GM18870 (cell line): Measurements from ENCODE around the gene ACTR3C.
"Not testable (repeated sequence)": the region's sequence is repeated elsewhere in the genome, so short reads cannot be mapped to it uniquely, and the experiment has no call there.

Experiments
- ATAC-seq: cut with Tn5 transposase; IDR thresholded peaks from one replicate; pipeline ENCODE4 v1.9.1; 2021; ENCODE audit warnings: moderate library complexity; ENCODE audit not compliant: unreplicated experiment

The ACTR3C gene

DNA sequence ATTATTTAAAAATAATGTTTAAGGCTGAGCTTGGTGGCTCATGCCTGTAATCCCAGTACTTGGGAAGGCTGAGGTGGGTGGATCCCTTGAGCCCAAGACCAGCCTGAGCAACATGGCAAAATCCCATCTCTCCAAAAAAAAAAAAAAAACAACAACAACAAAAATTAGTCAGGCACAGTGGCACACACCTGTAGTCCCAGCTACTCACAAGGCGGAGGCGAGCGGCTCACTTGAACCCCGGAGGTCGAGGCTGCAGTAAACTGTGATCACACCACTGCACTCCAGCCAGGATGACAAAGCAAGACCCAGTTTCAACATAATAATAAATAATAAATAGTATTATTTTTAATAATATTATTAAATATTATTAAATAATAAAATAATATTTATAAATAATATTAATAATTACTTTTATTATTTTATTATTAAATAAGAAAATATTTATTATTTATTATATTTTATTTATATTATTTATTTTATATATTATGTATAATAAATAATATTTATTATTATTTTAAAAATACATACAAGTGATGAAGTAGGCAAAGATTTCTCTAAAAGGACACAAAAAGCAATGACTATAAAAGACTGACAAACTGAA lies 8.6 kb downstream of the ACTR3C start:
- ATAC-seq, result no peak

DNA sequence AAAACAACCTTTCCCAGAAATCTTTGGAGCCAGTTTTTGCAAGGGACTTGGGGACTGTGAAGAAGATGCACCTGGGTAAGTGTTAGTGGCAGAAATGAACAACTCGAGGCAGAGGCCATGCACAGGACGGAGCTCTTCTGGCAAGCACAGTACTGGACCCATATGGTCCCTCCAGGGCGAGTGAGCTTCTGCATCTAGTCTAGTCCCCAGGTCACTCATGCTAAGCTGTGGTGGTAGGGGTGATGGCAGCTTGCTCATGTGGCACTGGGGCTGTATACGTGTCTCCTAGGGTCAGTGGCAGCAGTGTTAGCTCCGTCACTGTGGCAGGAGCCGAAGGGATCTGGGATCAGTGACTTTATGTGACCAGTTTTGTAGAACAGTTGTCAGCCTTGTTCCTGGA lies 9.5 kb downstream of the ACTR3C start:
- ATAC-seq, result no peak

DNA sequence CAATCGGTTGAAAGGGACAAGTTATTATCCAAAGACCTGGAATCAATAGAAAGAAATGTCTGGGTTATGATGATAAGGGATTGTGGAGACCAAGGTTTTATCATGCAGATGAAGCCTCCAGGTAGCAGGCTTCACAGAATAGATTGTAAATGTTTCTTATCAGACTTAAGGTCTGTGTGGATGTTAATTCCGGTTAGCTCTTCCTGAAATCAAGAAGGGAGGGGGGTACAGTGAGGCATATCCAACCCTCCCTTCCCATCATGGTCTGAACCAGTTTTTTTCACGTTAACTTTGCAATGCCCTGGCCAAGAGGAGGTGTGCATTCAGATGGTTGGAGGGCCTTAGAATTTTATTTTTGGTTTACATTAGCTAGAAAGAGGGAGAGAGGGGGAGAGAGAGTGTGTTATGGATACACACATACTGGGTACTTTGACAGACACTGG lies 10.0 kb downstream of the ACTR3C start:
- ATAC-seq, result no peak

DNA sequence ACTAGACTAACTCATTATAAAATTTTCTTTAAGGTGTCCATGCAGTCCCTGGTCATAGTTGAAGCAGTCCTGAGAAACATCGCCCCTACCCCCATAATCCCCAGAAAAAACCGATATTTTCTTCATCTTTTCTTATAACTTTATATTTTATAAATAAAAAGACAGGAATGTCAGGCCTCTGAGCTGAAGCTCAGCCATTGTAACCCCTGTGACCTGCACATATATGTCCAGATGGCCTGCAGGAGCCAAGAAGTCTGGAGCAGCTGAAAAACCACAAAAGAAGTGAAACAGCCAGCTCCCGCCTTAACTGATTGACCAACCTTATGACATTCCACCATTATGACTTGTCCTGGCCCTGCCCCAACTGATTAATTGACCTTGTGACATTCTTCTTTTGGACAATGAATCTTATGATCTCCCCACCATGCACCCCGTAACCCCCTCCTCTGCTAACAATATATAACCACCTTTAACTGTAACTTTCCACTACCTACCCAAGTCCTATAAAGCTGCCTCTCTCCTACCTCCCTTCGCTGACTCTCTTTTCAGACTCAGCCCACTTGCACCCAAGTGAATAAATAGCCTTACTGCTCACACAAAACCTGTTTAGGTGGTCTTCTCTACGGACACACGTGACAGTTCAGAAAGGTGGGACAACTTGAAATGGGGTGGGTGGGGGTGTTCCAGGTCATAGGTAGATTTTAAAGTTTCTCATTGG lies 10.5 kb downstream of the ACTR3C start:
- not testable (repeated sequence) for ATAC-seq

DNA sequence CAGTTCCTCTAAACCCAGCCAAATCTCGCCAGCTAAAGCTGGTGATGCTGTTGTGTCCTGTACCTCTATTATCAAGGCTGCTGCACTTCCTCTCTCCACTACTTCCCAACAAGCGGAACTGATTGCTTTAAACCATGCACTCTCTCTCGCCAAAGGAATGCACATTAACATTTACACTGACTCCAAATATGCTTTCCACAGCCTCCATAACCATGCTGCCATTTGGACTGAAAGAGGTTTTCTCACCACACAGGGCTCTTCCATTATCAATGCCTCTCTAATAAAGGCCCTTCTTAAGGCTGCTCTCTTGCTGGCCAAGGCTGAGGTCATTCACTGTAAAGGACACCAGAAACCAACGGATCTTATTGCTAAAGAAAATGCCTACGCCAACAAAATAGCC lies 11.6 kb downstream of the ACTR3C start:
- no peak for ATAC-seq

DNA sequence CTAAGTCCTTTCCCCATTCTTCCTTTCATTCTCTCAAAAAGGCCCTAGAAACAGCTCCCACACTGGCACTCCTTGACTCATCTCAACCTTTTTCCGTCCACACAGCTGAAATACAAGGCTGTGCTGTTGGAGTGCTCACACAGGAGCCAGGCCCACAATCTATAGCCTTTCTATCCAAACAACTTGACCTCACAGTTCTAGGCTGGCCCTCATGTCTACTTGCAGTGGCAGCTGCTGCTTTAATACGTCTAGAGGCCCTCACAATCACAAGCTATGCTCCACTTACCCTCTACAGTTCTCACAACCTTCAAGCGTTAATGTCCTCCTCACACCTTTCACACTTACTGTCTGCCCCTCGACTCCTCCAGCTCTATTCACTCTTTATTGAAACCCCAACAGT lies 12.2 kb downstream of the ACTR3C start:
- no peak for ATAC-seq

DNA sequence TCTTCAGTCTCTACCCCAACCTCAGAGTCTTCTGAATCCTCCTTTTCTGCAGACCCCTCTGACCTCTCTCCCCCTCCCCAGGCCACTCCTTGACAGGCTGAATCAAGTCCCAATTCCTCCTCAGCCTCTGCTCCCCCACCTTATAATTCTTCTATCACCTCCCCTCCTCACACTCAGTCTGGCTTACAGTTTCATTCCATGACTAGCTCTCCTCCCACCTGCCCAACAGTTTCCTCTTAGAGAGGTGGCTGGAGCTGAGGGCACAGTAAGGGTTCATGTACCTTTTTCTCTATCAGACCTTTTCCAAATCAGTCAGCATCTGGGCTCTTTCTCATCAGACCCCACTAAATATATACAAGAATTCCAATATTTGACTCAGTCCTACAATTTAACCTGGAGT lies 14.8 kb downstream of the ACTR3C start:
- ATAC-seq, result no peak

DNA sequence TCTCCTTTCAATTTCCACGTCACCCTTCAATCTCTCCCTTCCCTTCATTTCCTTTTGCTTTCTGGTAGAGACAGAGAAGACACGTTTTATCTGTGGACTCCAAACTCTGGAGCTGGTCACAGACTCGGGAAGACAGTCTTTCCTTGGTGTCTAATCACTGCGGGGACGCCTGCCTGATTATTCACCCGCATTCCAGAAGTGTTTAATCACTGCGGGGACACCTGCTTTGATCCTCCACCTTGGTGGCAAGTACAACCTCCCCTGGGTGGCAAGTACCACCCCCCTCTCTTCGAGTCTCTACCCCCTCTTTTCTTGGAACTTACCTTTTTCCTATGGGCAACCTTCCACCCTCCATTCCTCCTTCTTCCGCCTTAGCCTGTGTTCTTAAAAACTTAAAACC lies 15.4 kb downstream of the ACTR3C start:
- ATAC-seq, result no peak

DNA sequence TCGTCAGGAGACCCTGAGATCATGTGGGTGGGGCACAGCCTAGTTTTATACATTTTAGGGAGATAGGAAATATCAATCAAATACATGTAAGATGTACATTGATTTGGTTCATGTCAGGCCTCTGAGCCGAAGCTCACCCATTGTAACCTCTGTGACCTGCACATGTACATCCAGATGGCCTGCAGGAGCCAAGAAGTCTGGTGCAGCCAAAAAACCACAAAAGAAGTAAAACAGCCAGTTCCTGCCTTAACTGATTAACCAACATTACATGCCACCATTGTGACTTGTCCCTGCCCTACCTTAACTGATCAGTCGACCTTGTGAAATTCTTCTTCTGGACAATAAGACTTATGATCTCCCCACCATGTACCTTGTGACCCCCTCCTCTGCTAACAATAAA lies 16.2 kb downstream of the ACTR3C start:
- ATAC-seq, result no peak

DNA sequence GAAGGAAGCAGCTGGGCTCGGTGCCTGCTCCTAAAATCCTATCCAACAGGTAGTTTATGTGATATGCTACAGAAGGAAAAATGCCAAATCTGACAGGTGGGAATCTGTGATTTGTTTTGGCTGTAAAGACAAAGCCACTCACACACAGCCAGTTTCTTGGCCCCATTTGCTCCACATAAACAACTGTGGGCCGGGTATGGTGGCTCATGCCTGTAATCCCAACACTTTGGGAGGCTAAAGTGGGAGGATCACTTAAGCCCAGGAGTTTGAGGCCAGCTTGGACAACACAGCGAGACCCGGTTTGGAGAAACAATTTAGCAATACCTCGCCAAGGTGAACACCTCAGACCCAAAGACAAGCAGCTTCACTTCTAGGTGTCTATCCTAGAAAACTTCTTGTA lies 17.0 kb downstream of the ACTR3C start:
- not testable (repeated sequence) for ATAC-seq

DNA sequence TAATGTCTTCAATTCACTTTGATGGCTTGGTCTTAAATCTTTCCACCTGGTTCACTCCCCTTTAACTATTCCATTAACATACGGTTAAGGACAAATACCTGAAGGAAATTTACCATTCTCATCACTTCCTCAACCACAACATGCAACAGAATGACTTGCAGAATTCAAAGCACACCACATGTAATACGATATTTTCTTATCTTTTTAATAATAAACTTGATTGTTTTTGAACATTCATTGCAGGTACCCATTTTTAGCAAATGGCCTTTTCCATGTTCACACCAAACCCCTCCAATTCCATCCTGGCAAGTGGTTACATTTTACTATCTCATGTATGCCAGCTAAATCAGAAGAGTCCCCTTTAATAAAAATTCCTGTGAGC lies 17.5 kb downstream of the ACTR3C start:
- not testable (repeated sequence) for ATAC-seq

DNA sequence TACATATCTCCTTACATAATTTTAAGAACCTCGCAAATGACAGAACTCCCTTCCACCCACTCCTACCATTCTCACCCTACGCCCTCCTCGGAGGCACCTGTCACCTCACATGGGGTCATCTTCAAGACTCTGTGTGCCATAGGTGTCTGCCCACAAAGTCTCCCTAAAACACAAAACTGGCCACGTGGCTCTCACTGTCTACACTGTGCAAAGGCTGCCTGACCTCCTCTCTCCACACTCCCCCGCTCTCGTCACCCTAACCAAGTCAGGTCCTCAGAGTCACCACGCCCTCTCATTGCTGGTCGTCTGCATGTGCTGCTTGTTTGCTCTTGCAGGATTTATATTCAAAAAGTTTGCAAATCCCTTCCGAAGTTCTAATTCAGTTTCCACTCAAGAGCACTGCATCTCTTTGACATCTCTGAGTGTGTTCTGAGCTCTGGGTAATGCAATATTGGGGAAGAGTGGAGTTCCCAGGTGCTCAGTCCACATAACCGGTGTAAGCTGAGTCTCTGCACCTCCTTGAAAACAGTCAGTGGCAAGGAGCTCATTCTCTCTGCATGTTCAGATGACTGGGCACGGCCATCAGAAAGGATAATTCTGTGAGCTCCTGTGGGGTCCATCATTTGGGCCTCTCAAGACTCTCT lies 18.0 kb downstream of the ACTR3C start:
- not testable (repeated sequence) for ATAC-seq

DNA sequence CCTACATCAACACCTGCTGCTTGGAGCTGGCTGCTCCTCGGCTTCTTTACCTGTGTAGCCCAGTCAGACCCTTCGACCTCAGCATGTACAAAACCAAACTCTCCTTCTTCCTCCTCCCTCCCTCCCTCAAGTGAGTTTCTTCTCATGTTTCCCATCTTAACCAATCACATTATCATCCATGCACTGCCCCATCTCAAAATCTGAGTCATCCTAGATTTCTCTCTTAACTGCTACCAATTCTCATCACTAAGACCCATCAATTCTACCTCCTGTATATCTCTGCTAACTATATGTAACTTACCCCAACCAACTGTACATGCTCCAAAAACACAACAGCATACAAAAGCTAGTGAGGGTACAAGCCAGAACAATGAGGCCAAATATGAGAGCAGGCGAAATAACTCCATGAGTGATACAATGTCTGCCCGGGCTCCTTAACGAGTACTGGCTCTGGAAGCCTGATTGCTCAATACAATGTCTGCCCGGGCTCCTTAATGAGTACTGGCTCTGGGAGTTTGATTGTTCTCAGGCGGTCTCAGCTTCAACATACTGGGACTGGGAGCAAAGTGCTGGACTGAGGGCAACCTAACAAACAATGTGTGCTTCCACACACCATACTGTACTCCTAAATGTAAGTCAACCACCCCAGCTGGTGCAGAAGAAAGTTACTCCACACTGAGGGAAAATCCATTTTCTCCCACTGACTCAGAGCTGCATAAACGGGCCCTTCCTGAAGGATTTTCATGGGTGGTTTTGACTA lies 18.7 kb downstream of the ACTR3C start:
- not testable (repeated sequence) for ATAC-seq

DNA sequence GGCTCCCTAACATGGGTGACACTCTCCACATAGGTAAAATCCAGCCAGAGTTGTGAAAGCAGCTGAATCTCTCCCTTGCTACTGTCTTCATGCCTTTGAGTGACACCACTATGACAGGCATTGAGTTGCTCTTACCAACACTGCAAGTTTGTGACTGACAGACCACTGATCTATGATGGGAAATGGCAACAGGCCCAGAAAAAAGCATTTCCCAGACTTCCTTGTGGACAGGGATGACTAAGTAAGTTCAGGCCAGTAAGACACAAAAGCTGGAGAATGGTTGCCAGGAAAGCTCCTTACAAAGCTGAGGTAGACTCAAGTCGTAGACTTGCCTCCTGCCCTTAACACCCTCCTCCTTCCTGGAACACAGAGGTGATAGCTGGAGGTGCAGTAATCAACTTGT lies 20.4 kb downstream of the ACTR3C start:
- ATAC-seq, result not testable (repeated sequence)

DNA sequence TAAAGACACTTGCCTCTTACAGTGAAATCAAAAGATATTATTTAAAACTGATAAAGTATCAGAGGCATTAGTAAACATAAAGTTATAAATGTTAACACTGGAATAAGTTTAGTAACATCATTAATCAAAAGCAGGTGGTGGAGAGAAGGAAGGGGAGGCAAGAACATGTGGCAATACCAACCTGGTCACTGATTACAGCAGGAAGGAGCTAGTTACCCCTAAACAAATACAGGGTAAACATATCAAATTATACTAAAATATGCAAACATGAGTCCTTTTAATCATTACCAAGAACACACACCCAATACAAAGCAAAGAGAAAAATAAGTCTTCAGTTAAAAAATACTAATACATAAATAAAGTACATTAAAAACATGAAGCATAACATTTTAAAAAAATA lies 25.4 kb downstream of the ACTR3C start:
- not testable (repeated sequence) for ATAC-seq

DNA sequence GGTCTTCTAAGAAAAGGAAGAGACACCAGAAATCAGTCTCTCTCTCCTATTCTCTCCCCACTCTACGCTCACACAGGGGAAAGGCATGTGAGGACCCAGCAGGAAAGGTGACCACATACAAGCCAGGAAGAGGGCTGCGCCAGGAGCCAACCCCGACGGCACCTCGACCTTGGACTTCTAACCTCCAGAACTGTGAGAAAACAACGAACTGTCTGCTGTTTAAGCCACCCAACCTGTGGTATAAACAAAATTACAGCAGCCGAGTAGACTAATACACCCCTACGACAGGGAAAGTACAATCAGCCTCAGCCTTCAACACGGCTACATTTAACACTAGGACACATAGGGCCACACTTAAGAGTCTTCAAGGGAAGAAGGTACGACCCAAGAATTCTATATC lies 26.5 kb downstream of the ACTR3C start:
- not testable (repeated sequence) for ATAC-seq

DNA sequence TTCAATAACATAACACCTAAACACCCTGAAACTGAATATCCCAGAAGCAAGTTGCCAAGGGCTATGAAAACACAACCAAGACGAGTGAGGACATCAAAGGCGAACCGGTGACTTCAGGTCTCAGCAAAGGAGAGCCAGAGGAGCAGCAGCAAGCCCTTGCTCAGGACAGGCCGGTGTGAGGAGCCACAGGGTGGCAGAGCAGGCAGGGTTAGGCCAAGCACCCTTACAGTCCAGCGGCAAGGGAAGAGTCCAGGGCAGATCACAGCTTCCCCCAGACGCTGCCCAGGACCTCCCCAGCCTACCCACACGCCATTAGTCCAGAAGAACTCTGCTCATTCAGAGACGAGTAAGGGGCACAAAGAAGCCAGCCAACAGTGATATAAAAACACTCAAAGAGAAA lies 27.7 kb downstream of the ACTR3C start:
- not testable (repeated sequence) for ATAC-seq

DNA sequence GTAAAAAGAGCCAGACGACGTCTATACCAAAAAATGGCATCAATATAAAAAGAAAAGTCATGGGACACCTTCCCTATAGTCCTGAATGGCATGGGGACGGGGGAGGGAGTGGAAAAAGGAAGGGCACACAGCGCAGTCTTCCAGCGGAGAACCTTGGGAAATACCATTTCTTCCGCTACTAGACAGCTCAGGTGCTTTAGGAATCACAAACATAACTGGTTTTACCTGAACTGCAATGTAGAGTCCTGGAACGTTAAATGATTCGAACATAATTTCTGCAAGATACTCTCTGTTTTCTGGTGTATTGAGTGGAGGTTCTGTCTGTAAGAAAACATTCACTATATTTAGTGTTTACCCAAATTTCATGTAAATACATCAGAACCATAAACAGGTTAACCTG lies 28.3 kb downstream of the ACTR3C start:
- ATAC-seq, result not testable (repeated sequence)

DNA sequence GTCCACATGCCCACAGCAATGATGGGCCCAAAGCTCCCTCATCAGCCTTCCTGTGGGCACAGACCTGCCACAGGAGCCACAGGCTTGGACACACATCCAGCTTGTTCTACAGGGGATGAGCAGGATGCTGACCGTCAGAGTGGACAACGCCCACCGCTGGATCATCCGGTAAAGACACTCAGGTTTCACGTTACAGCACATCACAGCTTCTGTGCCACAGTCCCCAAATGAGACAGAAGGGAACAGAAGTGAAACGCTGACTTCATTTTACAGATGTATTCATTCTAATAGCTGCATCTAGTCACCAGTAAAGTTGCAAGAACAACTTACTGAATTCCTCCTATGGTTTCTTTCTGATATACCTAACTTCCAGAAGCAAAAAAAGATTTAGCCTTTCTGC lies 33.0 kb downstream of the ACTR3C start:
- ATAC-seq, result not testable (repeated sequence)

DNA sequence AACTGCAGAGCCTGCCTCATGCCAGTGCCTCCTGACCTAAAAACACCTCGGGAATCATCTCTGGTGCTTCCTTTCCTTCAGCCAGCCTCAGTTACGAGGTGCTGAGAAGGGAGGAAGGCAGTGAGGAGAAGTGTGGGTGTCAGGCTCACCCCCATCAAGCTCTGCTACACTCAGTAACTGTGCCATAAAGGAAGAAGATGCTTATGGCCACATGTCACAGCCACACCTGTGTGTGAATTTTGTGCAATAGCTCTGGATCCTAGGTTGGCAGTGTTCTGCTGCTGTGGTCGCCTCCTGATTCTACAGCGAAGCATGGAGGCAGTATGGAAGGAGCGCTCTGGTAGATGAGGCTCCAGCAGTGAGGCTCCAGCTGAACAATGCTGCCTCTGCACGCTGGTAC lies 34.5 kb downstream of the ACTR3C start:
- not testable (repeated sequence) for ATAC-seq

DNA sequence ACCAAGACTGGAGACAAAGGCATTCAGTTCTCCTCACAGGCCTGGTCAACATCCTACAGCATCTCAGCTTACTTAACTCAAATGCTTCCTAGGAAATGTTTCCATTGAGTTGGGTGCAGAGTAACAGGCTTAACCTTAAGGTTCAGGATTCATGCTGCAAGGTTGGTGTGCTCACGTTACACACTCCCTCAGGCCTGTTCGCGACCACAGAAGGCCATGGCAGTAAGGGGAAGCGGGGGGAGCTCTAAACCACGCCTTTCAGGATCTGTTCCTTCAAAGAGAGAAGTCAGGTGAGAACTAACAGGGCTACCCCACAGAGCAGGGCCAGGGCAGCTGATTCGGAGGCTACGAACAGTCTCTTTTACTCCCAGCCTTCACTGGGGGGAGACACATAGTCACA lies 35.5 kb downstream of the ACTR3C start:
- not testable (repeated sequence) for ATAC-seq
